Testis (tissue), 3 donors: ENCODE measurements around the gene KCNQ1OT1. TPM values are rescaled to one million over a fixed set of nuclear protein-coding genes. Genes with fewer than 3 reads are reported as not detected.

Experiments
- DNase-seq: peaks from one replicate; pipeline ENCODE4 v3.0.0-alpha.2; 2019
- H3K27ac ChIP-seq, 2 donors: fragments of 200-600 bp; sonication (generic); one replicate each; pipeline ENCODE4 v1.5.1; 2019
- H3K27me3 ChIP-seq: fragments of 200-600 bp; sonication (generic); one replicate; pipeline ENCODE4 v1.5.1; 2019
- H3K36me3 ChIP-seq: fragments of 200-600 bp; sonication (generic); one replicate; pipeline ENCODE4 v1.5.1; 2017; ENCODE audit warnings: low read depth; ENCODE audit errors: missing control alignments
- H3K4me1 ChIP-seq: fragments of 200-600 bp; sonication (generic); one replicate; pipeline ENCODE4 v1.5.1; 2019
- H3K4me3 ChIP-seq, 2 donors: fragments of 200-600 bp; sonication (generic); one replicate each; pipeline ENCODE4 v1.5.1; 2017 to 2019
- H3K9me3 ChIP-seq: fragments of 200-600 bp; sonication (generic); one replicate; pipeline ENCODE4 v1.5.1; 2017
- CTCF ChIP-seq, 3 experiments: fragments of 450-650 bp in 2 of 3; fragments of 200-600 bp in 1 of 3; sonication (generic) in 1 of 3; IDR thresholded peaks; one replicate each; pipeline ENCODE4 v1.5.1; 2016 to 2019; ENCODE audit warnings: antibody characterized with exemption in 3 of 3, mild to moderate bottlenecking in 2 of 3, moderate library complexity in 1 of 3
- POLR2A ChIP-seq: fragments of 450-650 bp; IDR thresholded peaks from one replicate; pipeline ENCODE4 v1.6.1; 2017; ENCODE audit warnings: antibody characterized with exemption, mild to moderate bottlenecking, moderate library complexity
- WGBS, 2 donors: methylation state at CpG; one replicate each; pipeline ENCODE4 v1.1.5; 2018; 5-methylcytosine and 5-hydroxymethylcytosine counted together
- intact Hi-C: fragments of 100-400 bp; cut with DNase I; formaldehyde crosslinking; loops from one replicate; pipeline ENCODE4 v1.15.1; 2023; ENCODE audit warnings: low total_unique reads
- polyA plus RNA-seq: library from polyadenylated mRNA; stranded (reverse); fragments of 350-450 nt; fragmentation: Illumina TruSeq; extraction: RNeasy Lipid Tissue Mini Kit (QIAGEN cat#74804); gene quantifications from one replicate; pipeline ENCODE4 v1.2.3, GENCODE V29; 2014; ENCODE audit warnings: low read depth, low replicate concordance; ENCODE audit not compliant: insufficient read depth
- total RNA-seq, 2 donors: library from RNA; depleted of rRNA; stranded (reverse); fragments of >200 nt; gene quantifications; one replicate each; pipeline ENCODE4 v1.2.3, GENCODE V29; 2016

KCNQ1OT1 gene
- total and polyA plus RNA-seq, 3 donors from 2014 or later = 0.20 to 5.9 (median 4.0) TPM

- no peak for DNase-seq
- intact Hi-C loops = no loop called here
Measured at GRCh38 chr11:2698386-2699184, 1.2 kb downstream of the KCNQ1OT1 start.

GRCh38 chr11:2697866-2698265, 1.9 kb downstream of the KCNQ1OT1 start:
- no peaks in the 10 kb centered on the region for H3K36me3 ChIP-seq
- intact Hi-C loops = no loop called here
- H3K4me1 ChIP-seq = no peaks in the 10 kb centered on the region
- 25 to 59% methylated on average over 1 of the region's 1 CpG for WGBS, 2 donors
- TF ChIP-seq POLR2A (no peak), CTCF (IDR thresholded peaks at IDR 0.05) (no peak)
- no peak overlapping the region for H3K27ac ChIP-seq
- no peak overlapping the region for H3K4me3 ChIP-seq
- no peaks in the 10 kb centered on the region for H3K9me3 ChIP-seq
- H3K27me3 ChIP-seq = no peaks in the 10 kb centered on the region
- DNase-seq = no peak

More at GRCh38 chr11:2698386-2699184, 1.2 kb downstream of the KCNQ1OT1 start:
- no peaks in the 10 kb centered on the region for H3K36me3 ChIP-seq
- H3K4me3 ChIP-seq = peak overlapping the region; percentile 73 to 87
- no peak overlapping the region for H3K27ac ChIP-seq
- H3K9me3 ChIP-seq = no peaks in the 10 kb centered on the region
- 38 to 48% methylated on average over 17 to 20 of the region's 20 CpGs for WGBS, 2 donors
- TF ChIP-seq CTCF (IDR thresholded peaks at IDR 0.05) = no peak
- no peak for TF ChIP-seq POLR2A
- H3K27me3 ChIP-seq = no peaks in the 10 kb centered on the region
- peaks cover under 1% of the 10 kb centered on the region for H3K4me1 ChIP-seq

GRCh38 chr11:2696455-2696854, 3.3 kb downstream of the KCNQ1OT1 start:
- Histone ChIP-seq H3K9me3 (no peaks in the 10 kb centered on the region), H3K4me3 (no peak overlapping the region), H3K27ac (no peak overlapping the region), H3K4me1 (no peaks in the 10 kb centered on the region), H3K36me3 (no peaks in the 10 kb centered on the region), H3K27me3 (no peaks in the 10 kb centered on the region)
- TF ChIP-seq CTCF (IDR thresholded peaks at IDR 0.05) = no peak
- no peak for TF ChIP-seq POLR2A
- intact Hi-C loops = no loop called here
- 89 to 90% methylated on average over 5 of the region's 5 CpGs for WGBS, 2 donors
- DNase-seq = no peak

- intact Hi-C loops = no loop called here
- H3K27ac ChIP-seq = no peak overlapping the region
- no peaks in the 10 kb centered on the region for H3K27me3 ChIP-seq
- H3K4me1 ChIP-seq = no peaks in the 10 kb centered on the region
- no peak overlapping the region for H3K4me3 ChIP-seq
- WGBS, 2 donors = 89 to 92% methylated on average over 9 of the region's 9 CpGs
- H3K36me3 ChIP-seq = no peaks in the 10 kb centered on the region
- H3K9me3 ChIP-seq = no peaks in the 10 kb centered on the region
- no peak for DNase-seq
- TF ChIP-seq POLR2A = no peak
- TF ChIP-seq CTCF (IDR thresholded peaks at IDR 0.05) = no peak
Measured at GRCh38 chr11:2694995-2695939, 4.5 kb downstream of the KCNQ1OT1 start.
